Prostate gland (tissue), 2 donors: Measurements from ENCODE around the gene PEX14. TPM values are rescaled to one million over a fixed set of nuclear protein-coding genes. Genes with fewer than 3 reads are reported as not detected.
A peak's percentile ranks its signal among the peaks of the same experiment; 100 is the strongest.
"Not testable (repeated sequence)": the region's sequence is repeated elsewhere in the genome, so short reads cannot be mapped to it uniquely, and the experiment has no call there.

Experiments
- DNase-seq: peaks from one replicate; pipeline ENCODE4 v3.0.0-alpha.2; 2019; ENCODE audit warnings: low spot score
- H3K27ac ChIP-seq, 2 donors: fragments of 200-600 bp; sonication (generic); 2 replicates each; pipeline ENCODE4 v1.5.1; 2017 to 2019
- H3K27me3 ChIP-seq: fragments of 200-600 bp; sonication (generic); replicated peaks from 2 replicates; pipeline ENCODE4 v1.5.1; 2019; ENCODE audit not compliant: insufficient read depth
- H3K36me3 ChIP-seq, 2 donors: fragments of 200-600 bp; sonication (generic); 1 replicate in 1 of 2; 2 replicates in 1 of 2; pipeline versions ENCODE4 v1.5.1 to v1.8.1; 2017 to 2019
- H3K4me1 ChIP-seq: fragments of 200-600 bp; sonication (generic); replicated peaks from 2 replicates; pipeline ENCODE4 v1.5.1; 2019
- H3K4me3 ChIP-seq, 2 donors: fragments of 200-600 bp; sonication (generic); 2 replicates each; pipeline ENCODE4 v1.5.1; 2017 to 2019
- H3K9me3 ChIP-seq: fragments of 200-600 bp; sonication (generic); 2 replicates; pipeline ENCODE4 v1.5.1; 2017
- CTCF ChIP-seq, 4 experiments: fragments of 200-600 bp in 2 of 4; fragments of 450-650 bp in 2 of 4; sonication (generic) in 2 of 4; IDR thresholded peaks; 1 replicate in 3 of 4; 2 replicates in 1 of 4; pipeline ENCODE4 v1.5.1; 2016 to 2019; ENCODE audit warnings: antibody characterized with exemption in 4 of 4, mild to moderate bottlenecking in 2 of 4, moderate library complexity in 2 of 4
- POLR2A ChIP-seq: fragments of 450-650 bp; IDR thresholded peaks from one replicate; pipeline ENCODE4 v1.6.1; 2016; ENCODE audit warnings: antibody characterized with exemption, mild to moderate bottlenecking
- POLR2AphosphoS5 ChIP-seq: sonication (generic); formaldehyde crosslinking; IDR thresholded peaks from one replicate; pipeline ENCODE4 v1.6.1; 2017; ENCODE audit warnings: antibody characterized with exemption
- WGBS: methylation state at CpG from one replicate; pipeline ENCODE4 v1.1.5; 2018; 5-methylcytosine and 5-hydroxymethylcytosine counted together
- intact Hi-C: fragments of 100-400 bp; cut with DNase I; formaldehyde crosslinking; loops from one replicate; pipeline ENCODE4 v1.14.2; 2022
- total RNA-seq, 2 donors: library from RNA; depleted of rRNA; stranded (reverse); fragments of >200 nt; gene quantifications; one replicate each; pipeline ENCODE4 v1.1.0, GENCODE V29; 2016

PEX14 gene
- 10 to 100 TPM; 26.1 to 34.7 TPM for total RNA-seq

- TF ChIP-seq CTCF (IDR thresholded peaks at IDR 0.05) (no peak), POLR2AphosphoS5 (peak; percentile 62), POLR2A (peak; percentile 24)
- peak; percentile 60 for DNase-seq
- WGBS = 12% methylated on average over 38 of the region's 50 CpGs
These were observed at the start of gene PEX14 for GRCh38 chr1:10474613-10475507. TSS of gene PEX14 (plus strand) at chr1:10474950. CDS start at chr1:10474967, 17 bp downstream.

GRCh38 chr1:10425826-10426534 lies 48.8 kb upstream of the PEX14 start:
- intact Hi-C loops = loop anchor here (5.0 kb wide), 1 partner anchor 214 kb away; the partner anchor contains the start of gene KIF1B
- not testable (repeated sequence) for H3K36me3 ChIP-seq, H3K4me3 ChIP-seq, H3K9me3 ChIP-seq, H3K4me1 ChIP-seq, DNase-seq, H3K27ac ChIP-seq, H3K27me3 ChIP-seq
- WGBS = 67% methylated on average over 21 of the region's 21 CpGs

More at GRCh38 chr1:10474613-10475507, at the start of gene PEX14:
- intact Hi-C loops = loop anchor here (5.0 kb wide), 1 partner anchor 43 kb away; the partner anchor contains the start of gene CENPS
- peak within 1 kb of the TSS; percentile 82 to 85 for H3K27ac ChIP-seq
- no peaks in the 10 kb centered on the region for H3K27me3 ChIP-seq
- peaks cover 8% of the 10 kb centered on the region for H3K4me1 ChIP-seq
- peak within 1 kb of the TSS; percentile 92 to 93 for H3K4me3 ChIP-seq
- no peaks in the 10 kb centered on the region for H3K36me3 ChIP-seq
- H3K9me3 ChIP-seq = no peaks in the 10 kb centered on the region

GRCh38 chr1:10426535-10426848 lies 48.3 kb upstream of the PEX14 start:
- H3K27me3 ChIP-seq, H3K4me3 ChIP-seq, H3K27ac ChIP-seq, H3K9me3 ChIP-seq, H3K4me1 ChIP-seq, H3K36me3 ChIP-seq, DNase-seq: not testable (repeated sequence)
- intact Hi-C loops = loop anchor here (5.0 kb wide), 1 partner anchor 214 kb away; the partner anchor contains the start of gene KIF1B
- 87% methylated on average over 10 of the region's 21 CpGs for WGBS

- H3K4me1 ChIP-seq = peaks cover 5% of the 10 kb centered on the region
- intact Hi-C loops = loop anchor here (1.0 to 5.0 kb wide), 2 partner anchors 51 to 217 kb away; partner anchors contain the start of gene KIF1B
- H3K27me3 ChIP-seq = no peaks in the 10 kb centered on the region
- DNase-seq = no peak
- no peaks in the 10 kb centered on the region for H3K36me3 ChIP-seq
- no peak overlapping the region for H3K27ac ChIP-seq
- H3K9me3 ChIP-seq = no peaks in the 10 kb centered on the region
- 95% methylated on average over 5 of the region's 5 CpGs for WGBS
- no peak overlapping the region for H3K4me3 ChIP-seq
- TF ChIP-seq POLR2AphosphoS5 (no peak), POLR2A (no peak), CTCF (IDR thresholded peaks at IDR 0.05) (no peak)
These were observed 45.8 kb upstream of the PEX14 start for GRCh38 chr1:10428984-10429383.

- DNase-seq = no peak
- no peaks in the 10 kb centered on the region for H3K9me3 ChIP-seq
- H3K27me3 ChIP-seq = no peaks in the 10 kb centered on the region
- H3K27ac ChIP-seq = peak overlapping the region; percentile 66 to 74
- H3K36me3 ChIP-seq = no peaks in the 10 kb centered on the region
- TF ChIP-seq CTCF (IDR thresholded peaks at IDR 0.05) = no peak
- TF ChIP-seq POLR2AphosphoS5 = no peak
- TF ChIP-seq POLR2A = no peak
- WGBS = 21% methylated on average over 10 of the region's 16 CpGs
- peaks cover 5% of the 10 kb centered on the region for H3K4me1 ChIP-seq
- H3K4me3 ChIP-seq = peak overlapping the region; percentile 66 to 86
- intact Hi-C loops = loop anchor here (1.0 to 5.0 kb wide), 4 partner anchors 42 to 437 kb away; partner anchors contain the start of genes DFFA, KIF1B and PEX14
These were observed 44.9 kb upstream of the PEX14 start for GRCh38 chr1:10429868-10430215.
